Measurements from ENCODE around the gene RPS16.

The RPS16 gene

GRCh38 chr19:39388657-39389056, 47.1 kb downstream of the RPS16 start:
- no peak for DNase-seq (ENCODE audit: low spot score)

- no peak for DNase-seq (ENCODE audit: low spot score)
These were observed 49.2 kb downstream of the RPS16 start for GRCh38 chr19:39386557-39386956.

GRCh38 chr19:39385629-39386411, 49.9 kb downstream of the RPS16 start:
- no peak for DNase-seq (ENCODE audit: low spot score)

- DNase-seq (ENCODE audit: low spot score): no peak
These were observed 50.7 kb downstream of the RPS16 start for GRCh38 chr19:39384839-39385568.
